Kasumi-1 (cell line): Measurements from ENCODE around the gene VPS37C.

Experiments
- DNase-seq, 2 experiments: peaks; one replicate each; lab custom pipeline; 2025; lab: John Stamatoyannopoulos, UW

Gene VPS37C

GRCh38 chr11:61133145-61133544, 28.1 kb downstream of the VPS37C start:
- no peak for DNase-seq

DNA sequence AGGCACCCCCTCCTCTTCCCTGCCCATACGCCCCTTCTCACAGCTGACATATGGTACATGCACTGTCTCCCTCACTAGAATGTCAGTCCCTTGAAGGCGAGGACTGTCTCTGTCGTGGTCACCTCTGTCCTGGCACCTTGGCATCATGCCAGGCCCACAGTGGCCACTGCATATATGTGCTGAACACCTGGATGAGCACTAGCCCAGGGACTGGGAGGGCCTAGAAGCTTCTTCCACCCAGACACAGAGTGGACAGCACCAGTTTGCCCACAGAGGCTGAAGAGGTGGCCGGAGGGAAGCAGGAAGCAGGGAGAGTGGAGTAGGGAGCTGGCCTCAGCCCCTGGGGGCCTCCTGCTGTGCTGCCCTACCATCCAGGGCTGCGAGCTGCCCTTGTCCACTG, 28.6 kb downstream of the VPS37C start:
- DNase-seq, result no peak

DNA sequence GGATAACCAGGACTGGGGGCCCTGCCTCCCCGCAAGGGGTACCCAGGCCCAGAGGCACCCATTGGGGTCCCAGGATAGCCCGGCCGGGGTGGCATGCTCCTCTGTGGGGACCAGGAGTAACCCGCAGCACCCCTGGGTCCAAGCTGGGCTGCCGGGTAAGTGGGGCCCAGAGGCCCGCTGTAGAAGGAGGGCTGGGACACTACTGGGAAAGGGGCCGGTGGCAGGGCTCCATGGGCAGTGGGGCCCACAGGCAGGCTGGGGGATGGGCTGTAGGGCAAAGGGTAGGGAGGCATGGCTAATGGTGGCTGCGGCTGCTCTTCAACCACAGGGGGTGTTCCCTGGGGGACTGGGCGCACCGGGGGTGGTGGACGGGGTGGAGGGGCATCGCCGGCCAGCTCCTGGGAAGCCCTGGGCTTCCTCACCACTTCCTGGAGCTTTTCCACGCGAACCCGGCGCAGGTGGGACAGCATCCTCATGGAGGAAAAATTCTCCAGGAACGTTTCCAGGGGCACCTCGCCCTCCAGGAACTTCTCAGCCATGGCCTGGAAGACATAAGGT, 29.1 kb downstream of the VPS37C start:
- no peak for DNase-seq

GRCh38 chr11:61131586-61131985, 29.6 kb downstream of the VPS37C start:
- DNase-seq, result no peak

DNA sequence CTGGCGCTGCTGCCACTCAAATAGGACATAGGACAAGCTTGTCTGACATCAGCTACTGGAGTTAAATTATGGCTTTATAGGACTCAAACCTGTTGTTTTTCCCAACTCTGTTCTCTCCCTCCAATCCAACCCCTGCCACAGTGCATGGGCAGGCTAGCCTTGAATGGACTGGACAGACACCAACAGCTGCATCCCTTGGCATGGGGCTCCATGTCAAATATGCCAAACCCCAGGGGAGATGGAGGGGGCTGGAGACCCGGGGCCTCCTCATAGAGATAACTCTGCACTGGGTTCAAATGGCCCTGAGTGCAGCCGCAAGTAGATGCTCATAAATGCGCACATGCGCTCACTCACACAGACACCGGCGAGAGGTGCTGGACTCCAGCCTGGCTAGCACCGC, 30.0 kb downstream of the VPS37C start:
- DNase-seq, result no peak

DNA sequence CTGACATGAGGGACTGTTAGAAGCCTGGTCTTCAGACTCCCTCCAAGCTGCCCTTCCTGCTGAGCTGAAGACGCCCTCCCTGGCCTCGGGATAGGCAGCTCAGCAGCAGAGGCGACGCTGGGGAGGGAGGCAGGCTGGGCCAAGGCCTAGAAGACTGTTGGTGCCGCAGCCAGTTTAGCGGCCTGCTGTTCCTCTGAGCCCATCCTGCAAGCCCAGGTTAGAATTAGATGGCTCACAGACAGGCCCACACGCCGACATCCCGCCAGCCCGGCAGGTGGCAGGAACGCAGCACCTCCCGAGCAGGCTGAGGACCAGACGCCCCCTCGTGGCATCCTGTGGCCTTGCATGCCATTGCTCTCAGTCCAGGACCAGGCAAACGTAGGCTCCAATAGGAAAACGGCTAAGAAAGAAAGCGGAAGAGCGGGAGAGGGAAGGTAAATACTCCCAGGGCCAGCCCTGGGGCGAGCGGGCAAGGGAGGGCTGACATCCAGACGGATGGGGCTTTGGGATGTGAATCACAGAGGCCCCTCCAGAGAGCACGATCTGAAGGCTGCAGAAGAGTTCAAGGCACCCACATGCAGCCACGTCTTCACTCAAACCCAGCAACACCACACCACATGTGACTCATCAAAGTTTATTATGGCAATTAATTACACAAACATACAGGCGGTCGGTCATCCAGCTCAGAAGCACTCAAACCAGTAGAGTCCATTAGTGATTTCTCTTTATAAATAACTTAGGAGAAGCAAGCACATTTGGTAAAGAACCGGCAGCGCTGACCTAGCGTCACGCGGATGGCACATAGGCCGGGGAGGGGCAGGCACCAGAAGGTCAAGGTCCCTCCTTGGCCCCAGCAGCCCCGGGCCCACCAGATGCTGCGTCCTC, 31.3 kb downstream of the VPS37C start:
- DNase-seq, result no peak

DNA sequence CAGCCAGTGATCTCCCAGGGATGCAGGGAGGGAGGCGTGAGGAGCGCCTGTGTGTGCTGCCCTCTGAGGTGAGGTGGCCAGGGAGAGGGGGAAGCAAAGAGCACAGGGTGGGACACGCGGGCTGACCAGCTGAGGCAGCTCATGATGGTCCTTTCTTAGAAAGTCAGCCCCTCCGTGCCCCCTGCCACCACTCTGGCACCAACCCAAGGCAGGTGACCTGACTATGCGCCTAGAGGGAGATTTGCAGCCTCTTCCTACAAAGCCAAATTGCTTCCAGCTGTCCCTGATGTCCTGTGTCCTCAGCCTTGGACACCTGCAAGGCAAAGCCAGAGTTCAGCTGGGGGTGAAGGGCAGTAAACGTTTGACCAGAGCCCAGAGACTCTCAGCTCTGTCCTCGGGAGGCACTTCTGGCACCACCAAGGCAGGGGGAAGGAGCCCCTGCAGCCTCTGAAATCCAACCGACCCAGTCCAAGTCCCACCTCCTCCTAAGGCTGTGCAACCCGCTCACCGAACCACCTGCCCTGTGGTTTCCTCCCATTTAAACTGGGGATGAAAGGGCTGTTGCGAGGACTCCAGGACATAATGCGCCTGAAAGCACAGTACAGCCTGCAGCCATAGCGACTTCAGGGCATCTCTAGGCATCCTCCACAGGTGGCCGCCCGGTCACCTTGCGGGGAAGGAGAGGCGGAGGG, 32.1 kb downstream of the VPS37C start:
- DNase-seq, result no peak

- no peak for DNase-seq
Measured at GRCh38 chr11:61127991-61128390, 33.2 kb downstream of the VPS37C start.

GRCh38 chr11:61126256-61126655, 35.0 kb downstream of the VPS37C start:
- DNase-seq, result no peak

DNA sequence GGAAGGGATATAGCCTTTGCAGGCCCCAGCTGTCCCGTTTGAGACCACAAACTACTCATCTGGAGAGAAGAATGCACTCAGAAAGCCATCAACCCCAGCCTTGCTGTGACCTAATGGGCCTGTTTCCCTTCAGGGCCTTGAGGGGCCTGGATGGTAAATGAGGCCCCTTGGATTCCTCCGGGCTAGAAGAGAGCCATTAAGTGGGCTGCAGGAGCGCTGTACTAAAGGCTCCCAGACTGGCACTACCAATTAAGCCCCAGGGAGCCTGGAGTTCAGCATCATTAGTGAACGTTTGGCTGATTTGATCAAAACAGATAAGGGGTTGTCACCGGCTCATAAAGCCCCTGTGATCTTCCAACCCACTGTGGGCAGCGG, 35.9 kb downstream of the VPS37C start:
- DNase-seq, result no peak

GRCh38 chr11:61124574-61125309, 36.5 kb downstream of the VPS37C start:
- no peak for DNase-seq

- no peak for DNase-seq
Measured at GRCh38 chr11:61123775-61124571, 37.3 kb downstream of the VPS37C start.

DNA sequence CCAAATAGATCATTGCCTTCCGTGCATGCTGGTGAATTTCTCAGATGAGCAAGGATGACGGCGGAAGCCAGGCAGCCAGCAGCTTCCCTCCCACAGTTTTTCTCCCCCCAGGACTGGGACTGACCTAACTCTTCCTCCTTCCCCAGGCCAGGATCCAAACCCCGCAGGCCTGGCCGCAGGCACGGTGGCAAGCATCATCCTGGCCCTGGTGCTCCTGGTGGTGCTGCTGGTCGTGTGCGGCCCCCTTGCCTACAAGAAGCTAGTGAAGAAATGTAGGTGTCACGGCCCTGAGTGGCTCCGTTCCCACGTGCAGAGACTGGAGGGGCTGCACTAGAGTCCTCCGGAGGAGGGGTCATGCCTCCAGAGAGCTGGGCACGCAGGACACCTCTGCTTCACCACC, 38.5 kb downstream of the VPS37C start:
- no peak for DNase-seq

- DNase-seq, result no peak
Measured at GRCh38 chr11:61121917-61122316, 39.3 kb downstream of the VPS37C start.

GRCh38 chr11:61121192-61121831, 39.9 kb downstream of the VPS37C start:
- DNase-seq, result no peak

DNA sequence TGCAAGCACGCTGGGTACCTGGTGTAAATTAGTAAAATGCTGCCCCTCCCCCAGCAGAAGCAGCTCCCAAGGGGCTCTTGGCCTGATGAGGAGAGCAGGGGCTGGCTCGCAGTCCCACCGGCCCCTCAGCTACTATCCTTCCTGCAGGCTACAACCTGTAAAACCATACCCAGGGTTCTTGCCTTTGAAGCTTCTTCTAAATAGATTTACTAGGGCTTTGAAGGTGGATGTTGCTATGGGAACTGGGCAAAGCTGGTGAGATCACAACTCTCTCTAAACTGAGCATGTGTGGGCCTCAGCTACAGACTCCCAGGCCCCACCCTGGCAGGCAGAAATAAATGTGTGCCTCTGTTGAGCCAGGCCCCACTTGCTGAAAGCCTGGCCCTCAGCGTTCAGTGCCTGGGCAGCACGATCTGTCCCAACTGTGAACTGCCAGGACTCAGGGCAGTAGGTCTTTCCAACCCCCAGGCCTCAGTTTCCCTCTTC, 40.5 kb downstream of the VPS37C start:
- no peak for DNase-seq

DNA sequence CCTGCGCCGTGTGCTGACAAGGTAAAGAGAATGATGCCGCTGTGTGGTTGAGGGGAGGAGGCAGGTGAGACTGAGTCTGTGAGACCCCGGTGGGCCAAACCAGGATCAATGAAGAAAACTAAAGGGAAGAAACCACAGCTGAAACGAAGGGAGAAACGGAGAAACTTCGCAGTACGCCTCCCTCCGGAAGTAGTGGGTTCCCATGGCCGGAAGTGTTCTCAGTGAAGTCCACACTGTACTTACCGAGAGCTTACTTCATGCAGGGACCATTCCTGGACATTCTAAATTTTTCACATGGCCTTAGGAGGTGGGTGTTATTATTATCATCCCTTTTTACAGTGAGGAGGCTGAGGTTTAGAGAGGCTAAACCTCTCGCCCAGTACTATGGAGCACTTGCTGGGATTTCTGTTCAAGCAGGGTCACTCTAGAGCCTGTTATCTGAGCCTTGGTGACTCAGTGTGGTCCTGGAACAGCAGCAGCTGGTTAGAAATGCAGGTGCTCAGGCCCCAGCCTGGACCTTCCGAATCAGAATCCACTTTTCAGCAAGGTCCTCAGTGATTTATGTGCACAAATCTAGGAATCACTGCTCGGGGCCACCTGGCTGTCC, 41.0 kb downstream of the VPS37C start:
- no peak for DNase-seq

DNA sequence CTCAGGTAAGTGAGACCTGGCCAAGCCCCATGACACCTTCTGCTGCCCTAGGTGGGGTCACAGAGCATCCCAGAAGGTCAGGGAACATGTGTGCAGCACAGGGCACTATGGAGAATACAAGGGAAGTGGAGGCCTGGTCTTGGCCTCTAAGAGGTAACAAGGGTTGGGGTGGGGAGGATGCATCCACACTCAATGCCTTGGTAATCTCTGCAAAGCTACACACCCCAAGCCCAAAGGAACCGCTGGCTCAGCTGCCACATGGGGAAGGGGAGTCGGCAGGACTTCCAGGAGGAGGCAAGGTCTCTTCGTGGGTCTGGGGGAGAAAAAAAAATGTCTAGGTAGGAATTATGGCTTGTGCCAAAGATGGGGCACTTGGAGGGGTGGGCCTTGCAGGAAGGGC, 41.7 kb downstream of the VPS37C start:
- DNase-seq, result no peak

DNA sequence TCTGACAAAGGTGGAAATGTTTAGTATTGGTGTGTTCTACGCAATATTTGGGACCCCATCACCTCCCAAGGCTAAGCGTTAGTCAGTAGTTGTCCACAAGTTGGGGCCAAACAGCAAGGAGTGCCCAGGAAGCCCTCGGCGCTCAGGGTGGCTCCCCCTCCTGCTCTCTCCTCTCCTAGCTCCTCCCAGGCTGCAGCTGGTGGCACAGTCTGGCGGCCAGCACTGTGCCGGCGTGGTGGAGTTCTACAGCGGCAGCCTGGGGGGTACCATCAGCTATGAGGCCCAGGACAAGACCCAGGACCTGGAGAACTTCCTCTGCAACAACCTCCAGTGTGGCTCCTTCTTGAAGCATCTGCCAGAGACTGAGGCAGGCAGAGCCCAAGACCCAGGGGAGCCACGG, 42.2 kb downstream of the VPS37C start:
- no peak for DNase-seq

- DNase-seq, result no peak
Measured at GRCh38 chr11:61118406-61118805, 42.8 kb downstream of the VPS37C start.

- DNase-seq, result no peak
Measured at GRCh38 chr11:61118004-61118403, 43.2 kb downstream of the VPS37C start.
